Activated CD4-positive, alpha-beta T cell treated with anti-CD3 and anti-CD28 coated beads, Interleukin-2, amount 50 U/mL, for 1 hour (primary cell): ENCODE measurements around the gene TMC2.
A peak's percentile ranks its signal among the peaks of the same experiment; 100 is the strongest.
"Not testable (repeated sequence)": the region's sequence is repeated elsewhere in the genome, so short reads cannot be mapped to it uniquely, and the experiment has no call there.

ENCODE experiments used
- DNase-seq: peaks from one replicate; pipeline ENCODE4 v3.0.0-alpha.2; 2020

Gene TMC2

DNA sequence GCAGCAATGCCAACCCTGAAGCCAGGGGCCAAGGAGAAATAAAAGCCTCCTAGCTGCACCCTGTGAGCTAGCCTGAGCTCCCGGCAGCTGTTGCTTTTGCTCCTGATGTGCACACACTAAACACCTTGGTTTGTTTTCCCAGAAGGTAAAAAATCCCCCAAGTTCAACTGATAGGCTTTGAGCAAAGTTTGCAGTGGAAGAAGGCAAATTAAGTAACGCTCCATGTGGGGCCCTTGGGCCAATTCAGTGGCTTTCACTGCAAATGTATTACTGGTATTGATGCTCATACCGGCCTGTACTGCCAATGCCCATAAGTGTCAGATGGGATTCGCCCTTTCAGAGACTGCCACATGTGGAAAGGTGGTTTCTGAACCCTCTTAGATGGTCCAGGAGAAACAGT lies 137.1 kb downstream of the TMC2 start:
- DNase-seq: no peak

DNA sequence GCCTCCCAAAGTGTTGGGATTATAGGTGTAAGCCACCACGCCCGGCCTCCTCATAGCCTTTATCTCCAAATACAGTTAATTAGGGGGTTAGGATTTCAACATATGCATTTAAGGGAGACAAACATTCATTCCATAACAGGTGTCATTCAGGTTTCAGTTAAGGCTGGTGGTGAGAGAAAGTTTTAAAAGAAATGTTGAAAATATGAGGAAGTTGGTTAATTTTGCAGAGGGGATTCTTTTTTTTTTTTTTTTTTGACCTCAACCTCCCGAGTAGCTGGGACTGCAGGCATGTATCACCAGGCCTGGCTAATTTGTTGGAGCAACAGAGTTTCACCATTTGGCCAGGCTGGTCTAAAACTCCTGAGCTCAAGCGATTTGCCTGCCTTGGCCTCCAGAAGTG lies 143.7 kb downstream of the TMC2 start:
- DNase-seq: no peak

DNA sequence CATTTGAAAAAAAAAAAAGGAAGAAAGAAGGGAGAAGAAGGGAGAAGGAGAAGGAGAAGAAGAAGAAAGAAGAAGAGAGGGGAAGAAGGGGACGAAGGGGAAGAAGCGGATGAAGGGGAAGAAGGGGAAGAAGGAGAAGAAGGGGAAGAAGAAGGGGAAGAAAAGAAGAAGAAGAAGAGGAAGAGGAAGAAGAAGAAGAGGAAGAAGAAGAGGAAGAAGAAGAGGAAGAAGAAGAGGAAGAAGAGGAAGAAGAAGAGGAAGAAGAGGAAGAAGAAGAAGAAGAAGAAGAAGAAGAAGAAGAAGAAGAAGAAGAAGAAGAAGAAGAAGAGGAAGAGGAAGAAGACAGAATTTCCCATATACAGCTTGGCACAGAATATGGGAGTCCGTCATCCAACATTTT lies 145.7 kb downstream of the TMC2 start:
- DNase-seq: not testable (repeated sequence)

DNA sequence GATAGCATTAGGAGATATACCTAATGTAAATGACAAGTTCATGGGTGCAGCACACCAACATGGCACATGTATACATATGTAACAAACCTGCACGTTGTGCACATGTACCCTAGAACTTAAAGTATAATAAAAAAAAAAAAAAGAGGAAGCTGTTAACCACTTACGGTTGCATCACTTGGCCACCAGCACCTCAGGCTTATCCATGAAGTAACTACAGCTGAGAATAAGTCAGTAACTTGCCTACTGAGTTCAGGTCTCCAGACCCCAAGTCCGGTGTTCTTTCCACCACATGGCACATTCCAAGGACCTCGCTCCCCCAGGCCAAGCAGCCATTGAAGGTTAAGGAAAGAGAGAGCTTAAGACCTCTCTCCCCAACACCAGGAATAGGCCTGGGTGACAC lies 148.4 kb downstream of the TMC2 start:
- not testable (repeated sequence) for DNase-seq

DNA sequence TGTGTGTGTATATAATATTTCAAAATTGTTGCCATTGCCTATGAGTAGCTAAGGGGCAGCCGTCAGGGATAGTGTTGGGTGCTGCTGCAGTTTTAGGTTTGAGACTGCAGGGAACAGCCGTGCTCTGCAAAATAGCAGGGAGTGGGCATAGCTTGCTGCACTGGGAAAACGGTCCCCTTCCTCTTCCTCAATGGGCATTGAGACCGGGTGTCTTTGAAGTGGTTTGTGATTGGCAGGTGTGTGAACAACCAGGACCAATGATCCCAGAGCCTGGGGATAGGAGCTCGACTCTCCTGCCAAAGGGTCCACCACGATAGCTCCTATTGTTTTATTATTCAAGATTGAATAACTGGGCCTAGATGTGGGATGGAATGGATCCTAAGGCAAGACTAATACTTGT lies 151.1 kb downstream of the TMC2 start:
- no peak for DNase-seq

DNA sequence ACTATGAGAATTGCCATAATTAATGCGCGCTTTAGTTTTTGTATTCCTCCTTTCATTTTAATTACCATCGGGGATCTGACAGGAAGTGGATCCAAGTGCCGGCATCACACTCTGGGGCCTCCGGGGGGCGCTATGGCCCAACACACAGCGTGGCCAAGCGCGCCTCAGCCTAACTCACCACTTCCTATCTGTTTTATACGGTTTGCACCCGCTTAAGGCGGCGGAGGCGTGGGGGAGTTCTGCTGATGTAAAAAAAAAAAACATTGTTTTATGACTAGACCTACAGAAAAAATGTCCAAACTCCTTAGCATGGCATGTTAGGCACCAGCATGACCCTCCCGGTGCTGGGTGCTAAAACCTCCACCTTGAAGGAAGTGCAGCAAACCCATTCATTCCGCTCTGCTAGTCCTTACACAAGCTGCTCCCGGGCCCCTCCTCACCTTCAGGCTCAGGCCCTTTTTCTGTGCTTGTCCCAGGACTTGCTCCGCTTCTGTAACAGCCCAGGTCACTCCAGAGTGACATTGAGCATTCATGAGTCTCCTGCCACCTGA lies 151.7 kb downstream of the TMC2 start:
- peak; percentile 78 for DNase-seq

DNA sequence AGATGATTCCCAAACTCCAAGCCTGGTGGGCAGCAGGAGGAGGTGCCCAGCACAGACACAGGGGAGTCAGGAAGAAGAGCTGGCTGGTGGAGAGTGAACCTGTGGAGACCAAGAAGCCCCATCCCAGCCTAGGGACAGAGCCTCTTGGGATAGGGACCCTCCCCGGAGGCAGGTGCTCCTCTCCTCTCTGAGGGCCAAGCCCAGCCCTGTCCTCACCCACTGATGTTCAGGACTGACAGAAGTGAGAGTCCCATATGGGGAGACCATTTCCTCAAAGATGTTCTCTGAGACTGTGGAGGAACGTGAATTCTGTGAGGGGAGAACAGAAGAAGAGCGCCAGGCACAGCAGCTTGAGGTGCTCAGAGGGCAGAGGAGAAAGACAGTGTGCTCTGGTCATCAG lies 153.8 kb downstream of the TMC2 start:
- DNase-seq: no peak

DNA sequence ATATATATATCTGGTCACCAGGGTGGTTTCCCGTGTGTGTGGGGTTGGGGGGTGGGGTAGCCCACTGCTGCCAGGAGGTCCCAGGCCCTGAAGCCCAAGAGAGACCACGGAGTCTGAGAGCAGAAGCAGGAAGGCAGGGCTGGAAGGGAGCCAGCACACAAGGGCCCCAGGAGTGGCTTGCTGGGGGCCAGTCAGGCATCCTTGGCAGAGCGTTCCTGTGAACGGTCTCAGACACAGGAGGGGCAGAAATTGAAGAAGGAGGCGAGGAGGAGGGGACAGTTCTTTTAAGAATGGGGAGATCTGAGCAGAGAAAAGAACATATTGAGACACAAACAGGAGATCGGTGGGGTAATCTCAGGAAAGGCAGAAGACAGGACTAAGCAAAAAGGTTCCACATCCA lies 154.3 kb downstream of the TMC2 start:
- DNase-seq: no peak

DNA sequence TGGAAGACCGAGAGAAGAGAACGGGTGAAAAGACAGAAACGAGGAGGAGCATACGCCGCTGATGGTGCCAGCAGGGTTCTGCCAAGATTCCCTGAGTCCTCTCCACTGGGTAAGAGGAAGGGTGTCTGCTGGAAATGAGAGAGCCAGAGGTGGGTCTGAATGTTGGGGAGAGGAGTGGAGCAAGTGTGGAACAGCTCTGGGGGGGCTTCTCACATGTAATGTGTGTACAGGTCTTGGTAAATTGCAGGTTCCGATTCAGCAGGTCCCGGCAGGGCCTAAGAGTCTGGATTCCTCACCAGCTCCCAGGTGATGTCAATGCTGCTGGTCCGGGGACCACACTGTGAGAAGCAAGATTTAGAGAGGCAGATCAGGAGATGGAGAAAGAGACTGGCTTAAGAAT lies 154.8 kb downstream of the TMC2 start:
- no peak for DNase-seq
